ENCODE data around the gene RBP4. TPM values are rescaled to one million over a fixed set of nuclear protein-coding genes. Genes with fewer than 3 reads are reported as not detected.
A peak's percentile ranks its signal among the peaks of the same experiment; 100 is the strongest.

The RBP4 gene
- total RNA-seq, 1 donor from 2014 or later: 0.56 TPM

- DNase-seq (ENCODE audit: extremely low spot score, unreplicated experiment): no peak
- H3K27ac Mint-ChIP-seq (ENCODE audit: unreplicated experiment): no peak overlapping the region
- H3K4me1 Mint-ChIP-seq (ENCODE audit: unreplicated experiment): peaks cover 7% of the 10 kb centered on the region
- H3K27me3 Mint-ChIP-seq (ENCODE audit: unreplicated experiment): peaks cover 25% of the 10 kb centered on the region
- TF ChIP-seq, protein P1, sequence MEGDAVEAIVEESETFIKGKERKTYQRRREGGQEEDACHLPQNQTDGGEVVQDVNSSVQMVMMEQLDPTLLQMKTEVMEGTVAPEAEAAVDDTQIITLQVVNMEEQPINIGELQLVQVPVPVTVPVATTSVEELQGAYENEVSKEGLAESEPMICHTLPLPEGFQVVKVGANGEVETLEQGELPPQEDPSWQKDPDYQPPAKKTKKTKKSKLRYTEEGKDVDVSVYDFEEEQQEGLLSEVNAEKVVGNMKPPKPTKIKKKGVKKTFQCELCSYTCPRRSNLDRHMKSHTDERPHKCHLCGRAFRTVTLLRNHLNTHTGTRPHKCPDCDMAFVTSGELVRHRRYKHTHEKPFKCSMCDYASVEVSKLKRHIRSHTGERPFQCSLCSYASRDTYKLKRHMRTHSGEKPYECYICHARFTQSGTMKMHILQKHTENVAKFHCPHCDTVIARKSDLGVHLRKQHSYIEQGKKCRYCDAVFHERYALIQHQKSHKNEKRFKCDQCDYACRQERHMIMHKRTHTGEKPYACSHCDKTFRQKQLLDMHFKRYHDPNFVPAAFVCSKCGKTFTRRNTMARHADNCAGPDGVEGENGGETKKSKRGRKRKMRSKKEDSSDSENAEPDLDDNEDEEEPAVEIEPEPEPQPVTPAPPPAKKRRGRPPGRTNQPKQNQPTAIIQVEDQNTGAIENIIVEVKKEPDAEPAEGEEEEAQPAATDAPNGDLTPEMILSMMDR (IDR thresholded peaks at IDR 0.05): no peak
- H3K4me3 Mint-ChIP-seq (ENCODE audit: unreplicated experiment): peak overlapping the region; percentile 33
- H3K36me3 Mint-ChIP-seq (ENCODE audit: unreplicated experiment): no peaks in the 10 kb centered on the region
- no peaks in the 10 kb centered on the region for H3K9me3 Mint-ChIP-seq (ENCODE audit: unreplicated experiment)
Observed at GRCh38 chr10:93601774-93602162, 733 bp upstream of the RBP4 start.

- H3K4me3 Mint-ChIP-seq (ENCODE audit: unreplicated experiment): peak overlapping the region; percentile 55
- no peaks in the 10 kb centered on the region for H3K36me3 Mint-ChIP-seq (ENCODE audit: unreplicated experiment)
- peaks cover 20% of the 10 kb centered on the region for H3K27me3 Mint-ChIP-seq (ENCODE audit: unreplicated experiment)
- TF ChIP-seq, protein P1 (IDR thresholded peaks at IDR 0.05): no peak
- DNase-seq (ENCODE audit: extremely low spot score, unreplicated experiment): no peak
- no peaks in the 10 kb centered on the region for H3K9me3 Mint-ChIP-seq (ENCODE audit: unreplicated experiment)
- H3K4me1 Mint-ChIP-seq (ENCODE audit: unreplicated experiment): peaks cover 15% of the 10 kb centered on the region
- no peak overlapping the region for H3K27ac Mint-ChIP-seq (ENCODE audit: unreplicated experiment)
Observed at GRCh38 chr10:93600446-93601145, 439 bp downstream of the RBP4 start.

DNA sequence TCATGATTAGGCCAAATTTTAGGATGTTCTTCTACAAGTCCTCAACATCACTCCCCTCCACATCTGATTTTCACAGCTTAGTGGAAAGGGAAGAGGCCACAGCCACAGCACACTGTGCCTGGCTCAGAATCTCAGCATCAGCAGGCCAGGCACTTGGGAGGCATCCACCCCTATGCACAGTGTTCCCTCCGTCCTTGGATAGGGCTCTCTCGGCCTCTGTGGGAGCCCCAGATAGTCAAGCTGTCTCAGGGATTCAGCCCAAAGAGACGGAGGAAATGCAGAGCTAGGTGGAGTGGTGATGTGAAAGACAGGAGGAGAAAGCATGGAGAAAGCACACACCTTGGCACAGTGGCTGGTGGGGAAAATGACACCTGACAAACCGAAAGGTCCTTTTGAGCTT is 1.3 kb downstream of the RBP4 start:
- DNase-seq (ENCODE audit: extremely low spot score, unreplicated experiment): no peak
- no peaks in the 10 kb centered on the region for H3K9me3 Mint-ChIP-seq (ENCODE audit: unreplicated experiment)
- peaks cover 19% of the 10 kb centered on the region for H3K4me1 Mint-ChIP-seq (ENCODE audit: unreplicated experiment)
- no peaks in the 10 kb centered on the region for H3K36me3 Mint-ChIP-seq (ENCODE audit: unreplicated experiment)
- TF ChIP-seq, protein P1 (IDR thresholded peaks at IDR 0.05): no peak
- H3K27me3 Mint-ChIP-seq (ENCODE audit: unreplicated experiment): peaks cover 20% of the 10 kb centered on the region
- H3K4me3 Mint-ChIP-seq (ENCODE audit: unreplicated experiment): no peak overlapping the region
- H3K27ac Mint-ChIP-seq (ENCODE audit: unreplicated experiment): no peak overlapping the region

DNA sequence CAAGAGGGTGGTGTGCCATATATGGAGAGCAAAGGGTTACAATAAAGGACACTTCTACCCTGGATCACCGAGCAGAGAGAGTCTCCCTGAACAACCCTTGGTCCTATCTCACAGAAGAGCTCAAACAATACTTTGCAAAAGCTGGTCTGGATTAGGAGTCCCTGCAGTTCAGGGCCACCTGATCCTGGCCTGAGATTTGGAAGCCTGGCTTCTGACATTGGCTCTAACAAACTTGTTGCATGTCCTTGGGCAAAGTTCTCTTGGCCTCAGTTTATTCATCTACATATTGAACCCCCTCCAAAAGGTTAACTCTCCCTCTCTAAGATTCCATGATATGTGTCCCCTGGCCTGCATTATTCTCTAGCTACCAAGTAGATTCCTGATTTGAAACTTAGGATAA is 1.7 kb downstream of the RBP4 start:
- H3K27ac Mint-ChIP-seq (ENCODE audit: unreplicated experiment): no peak overlapping the region
- no peaks in the 10 kb centered on the region for H3K9me3 Mint-ChIP-seq (ENCODE audit: unreplicated experiment)
- H3K4me1 Mint-ChIP-seq (ENCODE audit: unreplicated experiment): peaks cover 19% of the 10 kb centered on the region
- no peaks in the 10 kb centered on the region for H3K36me3 Mint-ChIP-seq (ENCODE audit: unreplicated experiment)
- TF ChIP-seq, protein P1 (IDR thresholded peaks at IDR 0.05): no peak
- peaks cover 16% of the 10 kb centered on the region for H3K27me3 Mint-ChIP-seq (ENCODE audit: unreplicated experiment)
- DNase-seq (ENCODE audit: extremely low spot score, unreplicated experiment): no peak
- no peak overlapping the region for H3K4me3 Mint-ChIP-seq (ENCODE audit: unreplicated experiment)

- DNase-seq (ENCODE audit: extremely low spot score, unreplicated experiment): no peak
- peaks cover 11% of the 10 kb centered on the region for H3K27me3 Mint-ChIP-seq (ENCODE audit: unreplicated experiment)
- H3K27ac Mint-ChIP-seq (ENCODE audit: unreplicated experiment): no peak overlapping the region
- no peaks in the 10 kb centered on the region for H3K36me3 Mint-ChIP-seq (ENCODE audit: unreplicated experiment)
- TF ChIP-seq, protein P1 (IDR thresholded peaks at IDR 0.05): no peak
- peaks cover 14% of the 10 kb centered on the region for H3K4me1 Mint-ChIP-seq (ENCODE audit: unreplicated experiment)
- H3K9me3 Mint-ChIP-seq (ENCODE audit: unreplicated experiment): no peaks in the 10 kb centered on the region
- no peak overlapping the region for H3K4me3 Mint-ChIP-seq (ENCODE audit: unreplicated experiment)
Observed at GRCh38 chr10:93598157-93598556, 2.9 kb downstream of the RBP4 start.

Measured in osteocyte (in vitro differentiated cells).